IPS-NIHi7 (cell line): ENCODE results near the gene GADL1.

Source experiments
- DNase-seq: peaks from one replicate; pipeline ENCODE4 v3.0.0; 2012; ENCODE audit warnings: mixed read lengths; ENCODE audit errors: extremely low spot score

The GADL1 gene

GRCh38 chr3:30677347-30677685, 217.1 kb downstream of the GADL1 start:
- no peak for DNase-seq

- DNase-seq, result no peak
Measured at GRCh38 chr3:30676424-30677346, 217.8 kb downstream of the GADL1 start.
